Sigmoid colon (tissue), 7 donors: ENCODE results near the gene TMEM243. TPM values are rescaled to one million over a fixed set of nuclear protein-coding genes. Genes with fewer than 3 reads are reported as not detected.

Experiments used
- DNase-seq: peaks from one replicate; pipeline ENCODE4 v3.0.0-alpha.2; 2019
- H3K27ac ChIP-seq, 4 donors: fragments of 200-600 bp; sonication (generic); one replicate each; pipeline ENCODE4 v1.5.1; 2016 to 2019; ENCODE audit warnings: mild to moderate bottlenecking in 1 of 4
- H3K27me3 ChIP-seq, 3 donors: fragments of 200-600 bp; sonication (generic); one replicate each; pipeline ENCODE4 v1.5.1; 2019; ENCODE audit warnings: mild to moderate bottlenecking in 1 of 3
- H3K36me3 ChIP-seq, 4 donors: fragments of 200-600 bp; sonication (generic); one replicate each; pipeline ENCODE4 v1.5.1; 2016 to 2019
- H3K4me1 ChIP-seq, 4 donors: fragments of 200-600 bp; sonication (generic); one replicate each; pipeline ENCODE4 v1.5.1; 2017 to 2019
- H3K4me3 ChIP-seq, 4 donors: fragments of 200-600 bp; sonication (generic); one replicate each; pipeline ENCODE4 v1.5.1; 2017 to 2019; ENCODE audit warnings: mild to moderate bottlenecking in 2 of 4, moderate library complexity in 1 of 4
- H3K9me3 ChIP-seq, 4 donors: fragments of 200-600 bp in 3 of 4; sonication (generic) in 3 of 4; one replicate each; pipeline versions ENCODE4 v1.5.1 to v1.6.1; 2013 to 2019
- CTCF ChIP-seq, 4 experiments: fragments of 450-650 bp in 3 of 4; fragments of 200-600 bp in 1 of 4; IDR thresholded peaks; one replicate each; pipeline ENCODE4 v1.5.1; 2016 to 2019; ENCODE audit warnings: antibody characterized with exemption in 4 of 4, mild to moderate bottlenecking in 3 of 4, moderate library complexity in 2 of 4
- EP300 ChIP-seq, 4 donors: sonication (generic); formaldehyde crosslinking; IDR thresholded peaks; one replicate each; pipeline ENCODE4 v1.6.1; 2017; ENCODE audit warnings: antibody characterized with exemption in 4 of 4
- POLR2A ChIP-seq, 2 donors: fragments of 450-650 bp; IDR thresholded peaks; one replicate each; pipeline ENCODE4 v1.6.1; 2016; ENCODE audit warnings: antibody characterized with exemption in 2 of 2, mild to moderate bottlenecking in 2 of 2, moderate library complexity in 2 of 2
- POLR2AphosphoS5 ChIP-seq, 4 donors: sonication (generic); formaldehyde crosslinking; IDR thresholded peaks; one replicate each; pipeline ENCODE4 v1.6.1; 2017; ENCODE audit warnings: antibody characterized with exemption in 4 of 4
- WGBS, 2 donors: extraction: QIAGEN DNeasy Blood & Tissue Kit; methylation state at CpG; one replicate each; pipeline ENCODE4 v1.1.7; 2013; 5-methylcytosine and 5-hydroxymethylcytosine counted together
- intact Hi-C: fragments of 100-400 bp; cut with DNase I; formaldehyde crosslinking; loops from one replicate; pipeline ENCODE4 v1.15.1; 2023
- polyA plus RNA-seq, 3 donors: library from polyadenylated mRNA; stranded (reverse); fragments of 200-250 nt; gene quantifications; one replicate each; pipeline ENCODE4 v1.2.3, GENCODE V29; 2013
- total RNA-seq, 4 donors: library from RNA; depleted of rRNA; stranded (reverse); fragments of >200 nt; gene quantifications; one replicate each; pipeline ENCODE4 v1.1.0, GENCODE V29; 2016
- donor health status: healthy with polysubstance abuse.
- donor health status: Bipolar disorder and iron deficiency.
- donor health status: healthy.

Gene TMEM243
- total and polyA plus RNA-seq, 7 donors = 10.6 to 37.7 (median 29.4) TPM

GRCh38 chr7:87152897-87153641, 66.5 kb downstream of the TMEM243 start:
- H3K4me3 ChIP-seq = peak overlapping the region; percentile 68 to 85 (median 81)
- WGBS, 2 donors = 0% methylated on average over 25 of the region's 25 CpGs
- peak overlapping the region; percentile 92 to 97 (median 96) for H3K27ac ChIP-seq
- no peaks in the 10 kb centered on the region for H3K36me3 ChIP-seq
- intact Hi-C loops = loop anchor here (2.0 to 10.0 kb wide), 4 partner anchors 66 to 724 kb away; partner anchors contain the start of genes CROT, DBF4, ELAPOR2 and SLC25A40
- peaks cover 0 to 55% (median 49%) of the 10 kb centered on the region in 4 donors for H3K4me1 ChIP-seq
- H3K27me3 ChIP-seq = no peaks in the 10 kb centered on the region
- DNase-seq = peak; percentile 68
- no peaks in the 10 kb centered on the region for H3K9me3 ChIP-seq
- TF ChIP-seq CTCF (IDR thresholded peaks at IDR 0.05) = no peak
- no peak for TF ChIP-seq POLR2AphosphoS5 (IDR thresholded peaks at IDR 0.05)
- peak in 1 of 2 donors; percentile 12 for TF ChIP-seq POLR2A (IDR thresholded peaks at IDR 0.05)
- TF ChIP-seq EP300 (IDR thresholded peaks at IDR 0.05) = no peak

GRCh38 chr7:87152112-87152896, 67.2 kb downstream of the TMEM243 start, which contains the start of gene DMTF1:
Gene DMTF1, plus strand, starts transcription at chr7:87152453. Its CDS starts 12,489 bp downstream, at chr7:87164942.
- Histone ChIP-seq H3K27ac (peak within 1 kb of the TSS; percentile 92 to 97 (median 96)), H3K36me3 (no peaks in the 10 kb centered on the region), H3K9me3 (no peaks in the 10 kb centered on the region), H3K4me1 (peaks cover 0 to 47% (median 46%) of the 10 kb centered on the region in 4 donors), H3K27me3 (no peaks in the 10 kb centered on the region), H3K4me3 (peak within 1 kb of the TSS; percentile 68 to 85 (median 81))
- DNase-seq = peak; percentile 98
- TF ChIP-seq EP300 (IDR thresholded peaks at IDR 0.05) (peak in 2 of 4 donors; percentile 6 to 54), POLR2AphosphoS5 (IDR thresholded peaks at IDR 0.05) (peak; percentile 61 to 89 (median 87)), CTCF (IDR thresholded peaks at IDR 0.05) (no peak), POLR2A (IDR thresholded peaks at IDR 0.05) (peak; percentile 76 to 78)
- 0 to 1% methylated on average over 71 of the region's 71 CpGs for WGBS, 2 donors
- intact Hi-C loops = loop anchor here (2.0 to 10.0 kb wide), 4 partner anchors 66 to 725 kb away; partner anchors contain the start of genes CROT, DBF4, ELAPOR2 and SLC25A40

GRCh38 chr7:87151729-87152111, 67.8 kb downstream of the TMEM243 start:
- DNase-seq = no peak
- Histone ChIP-seq H3K36me3 (no peaks in the 10 kb centered on the region), H3K9me3 (no peaks in the 10 kb centered on the region), H3K27ac (peak overlapping the region; percentile 92 to 97 (median 96)), H3K4me1 (peaks cover 0 to 42% (median 41%) of the 10 kb centered on the region in 4 donors), H3K4me3 (peak overlapping the region; percentile 68 to 85 (median 81)), H3K27me3 (no peaks in the 10 kb centered on the region)
- WGBS, 2 donors = 2 to 6% methylated on average over 13 of the region's 13 CpGs
- no peak for TF ChIP-seq EP300 (IDR thresholded peaks at IDR 0.05)
- no peak for TF ChIP-seq POLR2AphosphoS5 (IDR thresholded peaks at IDR 0.05)
- TF ChIP-seq CTCF (IDR thresholded peaks at IDR 0.05) = no peak
- no peak for TF ChIP-seq POLR2A (IDR thresholded peaks at IDR 0.05)
- intact Hi-C loops = loop anchor here (2.0 to 10.0 kb wide), 4 partner anchors 67 to 726 kb away; partner anchors contain the start of genes CROT, DBF4, ELAPOR2 and SLC25A40

- H3K4me3 ChIP-seq = peak overlapping the region in 3 of 4 donors; percentile 68 to 85 (median 84)
- intact Hi-C loops = loop anchor here (5.0 to 10.0 kb wide), 2 partner anchors 194 to 726 kb away; partner anchors contain the start of genes CROT, DBF4 and SLC25A40
These were observed 68.4 kb downstream of the TMEM243 start for GRCh38 chr7:87151002-87151728.

More at GRCh38 chr7:87151002-87151728, 68.4 kb downstream of the TMEM243 start:
- Histone ChIP-seq H3K36me3 (no peaks in the 10 kb centered on the region), H3K9me3 (no peaks in the 10 kb centered on the region), H3K27me3 (no peaks in the 10 kb centered on the region), H3K4me1 (peaks cover 0 to 36% (median 36%) of the 10 kb centered on the region in 4 donors), H3K27ac (peak overlapping the region; percentile 92 to 97 (median 96))
- DNase-seq = no peak
- TF ChIP-seq POLR2A (IDR thresholded peaks at IDR 0.05) = no peak
- TF ChIP-seq CTCF (IDR thresholded peaks at IDR 0.05) = no peak
- no peak for TF ChIP-seq POLR2AphosphoS5 (IDR thresholded peaks at IDR 0.05)
- no peak for TF ChIP-seq EP300 (IDR thresholded peaks at IDR 0.05)
- 13 to 47% methylated on average over 9 of the region's 9 CpGs for WGBS, 2 donors
